Cardiac muscle cell (in vitro differentiated cells and primary cell): ENCODE measurements around the gene HSD3B7. TPM values are rescaled to one million over a fixed set of nuclear protein-coding genes. Genes with fewer than 3 reads are reported as not detected.

ENCODE experiments used
- DNase-seq, 2 donors: peaks; one replicate each; pipeline versions ENCODE4 v3.0.0 to v3.0.0-alpha.2; 2010 to 2017; ENCODE audit warnings: low read depth in 1 of 2, low spot score in 1 of 2
- H3K27ac ChIP-seq: fragments of 200-600 bp; sonication (generic); 2 replicates; pipeline ENCODE4 v1.5.1; 2016
- H3K27me3 ChIP-seq: fragments of 200-600 bp; sonication (generic); 2 replicates; pipeline ENCODE4 v1.6.0; 2016; ENCODE audit warnings: control low read depth
- H3K36me3 ChIP-seq: fragments of 200-600 bp; sonication (generic); 2 replicates; pipeline ENCODE4 v1.5.1; 2016; ENCODE audit warnings: control low read depth
- H3K4me1 ChIP-seq: fragments of 200-600 bp; sonication (generic); 2 replicates; pipeline ENCODE4 v1.8.1; 2017; ENCODE audit warnings: low read depth, mild to moderate bottlenecking, mixed run types
- H3K4me3 ChIP-seq: fragments of 200-600 bp; sonication (generic); 2 replicates; pipeline ENCODE4 v1.5.1; 2016; ENCODE audit warnings: mild to moderate bottlenecking
- H3K9me3 ChIP-seq: fragments of 200-600 bp; sonication (generic); 2 replicates; pipeline ENCODE4 v1.5.1; 2017; ENCODE audit warnings: low read depth, mild to moderate bottlenecking, control low read depth
- polyA plus RNA-seq: library from polyadenylated mRNA; unstranded; fragments of >200 nt; fragmentation: Nextera tagmentation; extraction: Ambion mirVana; gene quantifications from 2 replicates; pipeline ENCODE4 v1.2.1, GENCODE V29; 2016
- total RNA-seq: library from RNA; depleted of rRNA; stranded (reverse); fragments of >200 nt; gene quantifications from 2 replicates; pipeline ENCODE4 v1.2.3, GENCODE V29; 2016
- TF ChIP-seq, protein P1 (sequence below): IDR thresholded peaks from 2 replicates; pipeline ENCODE4 v1.5.1; 2012; ENCODE audit warnings: low read depth, mild to moderate bottlenecking, low read length

The HSD3B7 gene
- total and polyA plus RNA-seq, 2 experiments from 2014 or later, result 5.8 to 8.5 TPM

DNA sequence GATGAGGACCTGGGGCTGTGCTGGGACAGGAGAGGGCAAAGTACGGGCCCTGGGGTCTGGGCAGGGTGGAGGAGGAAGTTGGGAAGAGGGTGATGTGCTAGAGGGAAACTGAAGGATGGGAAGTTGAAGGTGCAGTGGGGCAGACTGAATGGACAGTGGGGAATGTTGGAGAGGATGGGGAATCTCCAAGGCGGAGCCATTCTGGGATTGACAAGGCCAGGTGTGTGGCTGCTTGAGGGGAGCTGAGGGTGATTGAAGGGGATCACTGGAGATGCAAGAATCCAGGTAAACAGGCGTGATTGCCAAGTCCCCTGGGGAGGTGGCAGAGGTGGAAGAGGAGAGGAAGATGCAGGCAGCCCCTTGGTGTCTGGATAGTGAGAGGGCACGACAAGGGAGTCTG, 8.5 kb upstream of the HSD3B7 start:
- no peaks in the 10 kb centered on the region for H3K9me3 ChIP-seq
- no peak overlapping the region for H3K4me3 ChIP-seq
- H3K4me1 ChIP-seq, result no peaks in the 10 kb centered on the region
- H3K27ac ChIP-seq, result no peak overlapping the region
- no peak for DNase-seq
- peaks cover 57% of the 10 kb centered on the region for H3K36me3 ChIP-seq
- no peaks in the 10 kb centered on the region for H3K27me3 ChIP-seq
- TF ChIP-seq, protein P1, sequence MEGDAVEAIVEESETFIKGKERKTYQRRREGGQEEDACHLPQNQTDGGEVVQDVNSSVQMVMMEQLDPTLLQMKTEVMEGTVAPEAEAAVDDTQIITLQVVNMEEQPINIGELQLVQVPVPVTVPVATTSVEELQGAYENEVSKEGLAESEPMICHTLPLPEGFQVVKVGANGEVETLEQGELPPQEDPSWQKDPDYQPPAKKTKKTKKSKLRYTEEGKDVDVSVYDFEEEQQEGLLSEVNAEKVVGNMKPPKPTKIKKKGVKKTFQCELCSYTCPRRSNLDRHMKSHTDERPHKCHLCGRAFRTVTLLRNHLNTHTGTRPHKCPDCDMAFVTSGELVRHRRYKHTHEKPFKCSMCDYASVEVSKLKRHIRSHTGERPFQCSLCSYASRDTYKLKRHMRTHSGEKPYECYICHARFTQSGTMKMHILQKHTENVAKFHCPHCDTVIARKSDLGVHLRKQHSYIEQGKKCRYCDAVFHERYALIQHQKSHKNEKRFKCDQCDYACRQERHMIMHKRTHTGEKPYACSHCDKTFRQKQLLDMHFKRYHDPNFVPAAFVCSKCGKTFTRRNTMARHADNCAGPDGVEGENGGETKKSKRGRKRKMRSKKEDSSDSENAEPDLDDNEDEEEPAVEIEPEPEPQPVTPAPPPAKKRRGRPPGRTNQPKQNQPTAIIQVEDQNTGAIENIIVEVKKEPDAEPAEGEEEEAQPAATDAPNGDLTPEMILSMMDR, result no peak

GRCh38 chr16:30977502-30977901, 7.5 kb upstream of the HSD3B7 start:
- Histone ChIP-seq H3K27ac (no peak overlapping the region), H3K27me3 (no peaks in the 10 kb centered on the region)

DNA sequence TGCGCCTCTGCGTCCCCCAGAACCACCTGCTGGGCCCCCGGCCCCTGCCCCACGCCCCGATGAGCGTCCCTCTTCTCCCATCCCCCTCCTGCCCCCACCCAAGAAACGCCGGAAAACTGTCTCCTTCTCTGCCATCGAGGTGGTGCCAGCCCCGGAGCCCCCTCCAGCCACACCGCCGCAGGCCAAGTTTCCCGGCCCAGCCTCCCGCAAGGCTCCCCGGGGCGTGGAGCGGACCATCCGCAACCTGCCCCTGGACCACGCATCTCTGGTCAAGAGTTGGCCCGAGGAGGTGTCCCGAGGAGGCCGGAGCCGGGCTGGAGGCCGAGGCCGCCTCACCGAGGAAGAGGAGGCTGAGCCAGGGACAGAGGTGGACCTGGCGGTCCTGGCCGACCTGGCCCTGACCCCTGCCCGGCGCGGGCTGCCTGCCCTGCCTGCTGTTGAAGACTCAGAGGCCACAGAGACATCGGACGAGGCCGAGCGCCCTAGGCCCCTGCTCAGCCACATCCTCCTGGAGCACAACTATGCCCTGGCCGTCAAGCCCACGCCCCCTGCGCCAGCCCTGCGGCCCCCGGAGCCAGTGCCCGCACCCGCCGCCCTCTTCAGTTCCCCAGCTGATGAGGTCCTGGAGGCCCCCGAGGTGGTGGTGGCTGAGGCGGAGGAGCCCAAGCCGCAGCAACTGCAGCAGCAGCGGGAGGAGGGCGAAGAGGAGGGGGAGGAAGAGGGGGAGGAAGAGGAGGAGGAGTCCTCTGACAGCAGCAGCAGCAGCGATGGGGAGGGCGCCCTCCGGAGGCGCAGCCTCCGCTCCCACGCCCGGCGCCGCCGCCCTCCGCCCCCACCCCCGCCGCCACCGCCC, 5.6 kb upstream of the HSD3B7 start:
- Histone ChIP-seq H3K27ac (no peak overlapping the region), H3K4me3 (no peak overlapping the region), H3K4me1 (no peaks in the 10 kb centered on the region), H3K9me3 (no peaks in the 10 kb centered on the region), H3K36me3 (peaks cover 45% of the 10 kb centered on the region), H3K27me3 (no peaks in the 10 kb centered on the region)
- no peak for DNase-seq
- TF ChIP-seq, protein P1, result no peak

More at GRCh38 chr16:30977502-30977901, 7.5 kb upstream of the HSD3B7 start:
- H3K9me3 ChIP-seq, result no peaks in the 10 kb centered on the region
- no peak overlapping the region for H3K4me3 ChIP-seq
- H3K4me1 ChIP-seq, result no peaks in the 10 kb centered on the region
- H3K36me3 ChIP-seq, result peaks cover 58% of the 10 kb centered on the region
- DNase-seq, result no peak
- TF ChIP-seq, protein P1, result peak; percentile 29

GRCh38 chr16:30980023-30980371, 5.0 kb upstream of the HSD3B7 start:
- no peaks in the 10 kb centered on the region for H3K9me3 ChIP-seq
- no peak overlapping the region for H3K4me3 ChIP-seq
- peaks cover 45% of the 10 kb centered on the region for H3K36me3 ChIP-seq
- no peaks in the 10 kb centered on the region for H3K4me1 ChIP-seq
- no peak overlapping the region for H3K27ac ChIP-seq
- TF ChIP-seq, protein P1, result no peak
- no peak for DNase-seq
- H3K27me3 ChIP-seq, result no peaks in the 10 kb centered on the region

GRCh38 chr16:30980434-30980833, 4.6 kb upstream of the HSD3B7 start:
- no peaks in the 10 kb centered on the region for H3K27me3 ChIP-seq
- TF ChIP-seq, protein P1, result no peak
- H3K9me3 ChIP-seq, result no peaks in the 10 kb centered on the region
- no peak overlapping the region for H3K27ac ChIP-seq
- no peak overlapping the region for H3K4me3 ChIP-seq
- H3K4me1 ChIP-seq, result peaks cover 4% of the 10 kb centered on the region
- H3K36me3 ChIP-seq, result peaks cover 45% of the 10 kb centered on the region
- no peak for DNase-seq
